H1 (cell line): Measurements from ENCODE around the gene ARHGAP22. TPM values are rescaled to one million over a fixed set of nuclear protein-coding genes. Genes with fewer than 3 reads are reported as not detected.

Experiments
- BCL11A ChIP-seq, 2 experiments: IDR thresholded peaks; one replicate each; pipeline ENCODE4 v1.6.1; 2011; ENCODE audit warnings: low read depth in 2 of 2, low read length in 2 of 2, mild to moderate bottlenecking in 2 of 2
- CREB1 ChIP-seq: IDR thresholded peaks from 2 replicates; pipeline ENCODE4 v1.6.1; 2012; ENCODE audit warnings: inconsistent platforms
- CTBP2 ChIP-seq: IDR thresholded peaks from 2 replicates; pipeline ENCODE4 v1.7.0; 2011; ENCODE audit warnings: borderline replicate concordance, mild to moderate bottlenecking, moderate library complexity, mixed read lengths, low read length; ENCODE audit not compliant: insufficient read depth, insufficient read length
- CTCF ChIP-seq, 3 experiments: IDR thresholded peaks; 1 replicate in 2 of 3; 2 replicates in 1 of 3; pipeline versions ENCODE4 v1.5.1 to v1.6.1; 2011; ENCODE audit warnings: low read length in 3 of 3, mild to moderate bottlenecking in 3 of 3, inconsistent platforms in 2 of 3, low read depth in 1 of 3, moderate library complexity in 1 of 3; ENCODE audit not compliant: insufficient read depth in 1 of 3; ENCODE audit errors: control extremely low read depth in 1 of 3
- GTF2F1 ChIP-seq: IDR thresholded peaks from 2 replicates; pipeline ENCODE4 v1.6.1; 2012; ENCODE audit warnings: low read depth, low read length, improper control_type of control experiment, borderline replicate concordance
- HDAC2 ChIP-seq, 2 experiments: fragments of 300-600 bp in 1 of 2; sonication (generic) in 1 of 2; IDR thresholded peaks; 2 replicates each; pipeline ENCODE4 v1.6.1; 2011 to 2012; ENCODE audit warnings: low read depth in 2 of 2, low read length in 2 of 2, mild to moderate bottlenecking in 2 of 2, moderate library complexity in 2 of 2, borderline replicate concordance in 1 of 2, inconsistent platforms in 1 of 2
- MAX ChIP-seq: IDR thresholded peaks from 2 replicates; pipeline ENCODE4 v1.6.1; 2012; ENCODE audit warnings: inconsistent platforms
- NANOG ChIP-seq: IDR thresholded peaks from 2 replicates; pipeline ENCODE4 v1.6.1; 2011; ENCODE audit warnings: low read length, low read depth, mild to moderate bottlenecking, inconsistent platforms; ENCODE audit not compliant: insufficient read depth, poor library complexity, severe bottlenecking
- PHF8 ChIP-seq: fragments of 200-600 bp; sonication (generic); conservative IDR thresholded peaks from 2 replicates; pipeline ENCODE4 v1.7.1; 2012; ENCODE audit warnings: low read depth, mild to moderate bottlenecking, inconsistent platforms, low read length, moderate library complexity
- POU5F1 ChIP-seq: IDR thresholded peaks from 2 replicates; pipeline ENCODE4 v1.6.1; 2011; ENCODE audit warnings: low read depth, mild to moderate bottlenecking, low read length, moderate library complexity
- RBBP5 ChIP-seq: IDR thresholded peaks from 2 replicates; pipeline ENCODE4 v1.7.1; 2012; ENCODE audit warnings: low read depth, mild to moderate bottlenecking, inconsistent platforms, low read length, moderate library complexity, borderline replicate concordance
- RNF2 ChIP-seq: fragments of 200-900, 300-1000 bp; sonication (generic); IDR thresholded peaks from 2 replicates; pipeline ENCODE4 v1.7.1; 2016; ENCODE audit warnings: borderline replicate concordance, low read depth, mild to moderate bottlenecking, antibody characterized with exemption, low read length; ENCODE audit not compliant: poor library complexity, severe bottlenecking; ENCODE audit errors: missing control alignments
- SAP30 ChIP-seq: fragments of 300-600 bp; sonication (generic); IDR thresholded peaks from 2 replicates; pipeline ENCODE4 v1.7.1; 2012; ENCODE audit warnings: low read length, moderate library complexity, mild to moderate bottlenecking, inconsistent platforms; ENCODE audit not compliant: insufficient read depth, insufficient replicate concordance
- SIN3A ChIP-seq, 2 experiments: IDR thresholded peaks in 1 of 2; conservative IDR thresholded peaks in 1 of 2; 2 replicates each; pipeline ENCODE4 v1.6.1; 2011 to 2012; ENCODE audit warnings: low read length in 2 of 2, improper control_type of control experiment in 1 of 2, low read depth in 1 of 2, mild to moderate bottlenecking in 1 of 2
- SIRT6 ChIP-seq: IDR thresholded peaks from one replicate; pipeline ENCODE4 v1.7.1; 2012; ENCODE audit warnings: low read length, inconsistent platforms
- SIX5 ChIP-seq: IDR thresholded peaks from 2 replicates; pipeline ENCODE4 v1.6.1; 2011; ENCODE audit warnings: mild to moderate bottlenecking, low read depth, low read length
- SP1 ChIP-seq: IDR thresholded peaks from 2 replicates; pipeline ENCODE4 v1.6.1; 2011; ENCODE audit warnings: low read depth, low read length
- TAF7 ChIP-seq: optimal IDR thresholded peaks from 2 replicates; pipeline ENCODE3; 2011; ENCODE audit warnings: low read depth, mild to moderate bottlenecking, inconsistent platforms, low read length, moderate library complexity, borderline replicate concordance
- polyA plus RNA-seq, 7 experiments: library from polyadenylated mRNA; depleted of rRNA in 3 of 7; stranded (reverse) in 5 of 7; unstranded in 2 of 7; fragments of >200 nt in 5 of 7; fragments of 200-250 nt in 2 of 7; gene quantifications; 1 replicate in 5 of 7; 2 replicates in 1 of 7; 4 replicates in 1 of 7; pipeline versions ENCODE4 v1.2.1 to v1.2.3, GENCODE V29; 2011 to 2013; ENCODE audit warnings: missing spikeins in 2 of 7, mixed read lengths in 2 of 7
- total RNA-seq: library from RNA; stranded (reverse); fragmentation: NEBNext Ultra II Directional; extraction: Animal tissue kit (Norgen Biotek cat#: 25700); gene quantifications from 2 replicates; pipeline ENCODE4 v1.2.1, GENCODE V29; 2021

The ARHGAP22 gene
- total and polyA plus RNA-seq, 2 of the 8 experiments (the other 6 are each of a cell fraction or from before 2014, with no cell fraction given), result 3.6 to 11.2 TPM

GRCh38 chr10:48536916-48537890, 67.7 kb downstream of the ARHGAP22 start (continued):
- TF ChIP-seq TAF7 (no peak), SIRT6 (no peak), HDAC2 (IDR thresholded peaks at IDR 0.05; ENCODE audit: borderline replicate concordance in 1 of 2, low read depth in 2 of 2, low read length in 2 of 2) (0 out of 4 replicates have a peak, but pooled peaks of 1 of the 2 experiments have one; percentile 19), NANOG (peak; percentile 79), RNF2 (no peak), PHF8 (no peak), SIX5 (no peak), GTF2F1 (no peak), BCL11A (IDR thresholded peaks at IDR 0.05; ENCODE audit: low read depth in 2 of 2, low read length in 2 of 2) (no peak), SP1 (peak; percentile 61), POU5F1 (0 out of 2 replicates have a peak, but pooled peaks have one; percentile 46), CTCF (IDR thresholded peaks at IDR 0.05; ENCODE audit: control extremely low read depth in 1 of 3, insufficient read depth in 1 of 3, low read depth in 1 of 3, low read length in 3 of 3) (no peak), SAP30 (no peak), CTBP2 (peak; percentile 66), RBBP5 (no peak), CREB1 (no peak), MAX (0 out of 2 replicates have a peak, but pooled peaks have one; percentile 10), SIN3A (conservative IDR thresholded peaks at IDR 0.05 in 1 of 2, IDR thresholded peaks at IDR 0.05 in 1 of 2; ENCODE audit: low read depth in 1 of 2, low read length in 2 of 2) (no peak)
